GM12878 (cell line): ENCODE results near the gene F7. TPM values are rescaled to one million over a fixed set of nuclear protein-coding genes. Genes with fewer than 3 reads are reported as not detected.
A peak's percentile ranks its signal among the peaks of the same experiment; 100 is the strongest.

Experiments used
- ATAC-seq: fragments of 200-7000 bp; cut with Tn5 transposase; 3 replicates; pipeline ENCODE4 v1.9.1; 2020; ENCODE audit warnings: mild to moderate bottlenecking, moderate library complexity
- BruUV-seq: library from RNA; stranded (reverse); fragments of 400-500 nt; replicated peaks from 2 replicates; lab custom pipeline; 2021; lab: Mats Ljungman, UMichigan
- CTCF ChIA-PET: fragments of 300-600 bp; sonication (Branson Sonifier 250); formaldehyde crosslinking; extraction: SDS; loops from one replicate; lab custom pipeline; 2021; ENCODE audit warnings: inconsistent platforms; lab: Yijun Ruan, JAX
- POLR2A ChIA-PET: fragments of 350-600 bp; formaldehyde crosslinking; extraction: SDS; loops from one replicate; lab custom pipeline; 2021; ENCODE audit warnings: inconsistent platforms; lab: Charles Lee
- RAD21 ChIA-PET: fragments of 300-600 bp; sonication (Branson Sonifier 250); formaldehyde crosslinking; loops from one replicate; lab custom pipeline; 2023; ENCODE audit warnings: antibody characterized with exemption; ENCODE audit not compliant: unreplicated experiment; lab: Charles Lee
- SMC1A ChIA-PET: fragments of 300-600 bp; sonication (Branson Sonifier 250); formaldehyde crosslinking; loops from one replicate; lab custom pipeline; 2023; ENCODE audit not compliant: unreplicated experiment, uncharacterized antibody; lab: Charles Lee
- DNase-seq: peaks from one replicate; pipeline ENCODE4 v3.0.0-alpha.2; 2011; ENCODE audit warnings: low read depth, low spot score
- FAIRE-seq: peaks from 3 replicates; lab custom pipeline; 2011; peaks lifted over from hg19 to GRCh38; lab: Jason Lieb, UNC
- H2AFZ ChIP-seq: 2 replicates; pipeline ENCODE4 v1.6.0; 2011; ENCODE audit warnings: low read depth, low read length, control low read depth; ENCODE audit not compliant: control insufficient read depth
- H3K27ac ChIP-seq: 2 replicates; pipeline ENCODE4 v1.5.1; 2011; ENCODE audit warnings: control low read depth; ENCODE audit not compliant: control insufficient read depth, insufficient read depth
- H3K27me3 ChIP-seq, 2 experiments: replicated peaks in 1 of 2; 2 replicates each; pipeline versions ENCODE4 v1.6.0 to v1.6.1; 2011; ENCODE audit warnings: low read length in 1 of 2; ENCODE audit not compliant: control insufficient read depth in 2 of 2, insufficient read depth in 2 of 2
- H3K36me3 ChIP-seq, 2 experiments: 2 replicates each; pipeline ENCODE4 v1.5.1; 2011; ENCODE audit warnings: low read length in 1 of 2; ENCODE audit not compliant: control insufficient read depth in 2 of 2, insufficient read depth in 2 of 2
- H3K4me1 ChIP-seq: 2 replicates; pipeline ENCODE4 v1.6.1; 2011; ENCODE audit warnings: mild to moderate bottlenecking, low read length, moderate library complexity, mixed read lengths; ENCODE audit not compliant: control insufficient read depth, insufficient read depth
- H3K4me2 ChIP-seq: 2 replicates; pipeline ENCODE4 v1.6.0; 2011; ENCODE audit warnings: control low read depth; ENCODE audit not compliant: control insufficient read depth, insufficient read depth
- H3K4me3 ChIP-seq: fragments of 200-600 bp; sonication (generic); 2 replicates; pipeline ENCODE4 v1.5.1; 2016
- H3K79me2 ChIP-seq: 2 replicates; pipeline ENCODE4 v1.6.0; 2011; ENCODE audit warnings: low read length; ENCODE audit not compliant: control insufficient read depth, insufficient read depth
- H3K9ac ChIP-seq: 2 replicates; pipeline ENCODE4 v1.8.0; 2011; ENCODE audit warnings: low read length, control low read depth, mixed read lengths; ENCODE audit not compliant: control insufficient read depth, insufficient read depth
- H3K9me3 ChIP-seq: replicated peaks from 3 replicates; pipeline ENCODE4 v1.5.1; 2011; ENCODE audit warnings: mild to moderate bottlenecking, low read length; ENCODE audit not compliant: control insufficient read depth, insufficient read depth
- H4K20me1 ChIP-seq: 2 replicates; pipeline ENCODE4 v1.6.0; 2011; ENCODE audit not compliant: control insufficient read depth, insufficient read depth
- BCL3 ChIP-seq: IDR thresholded peaks from 2 replicates; pipeline ENCODE4 v1.6.1; 2011; ENCODE audit warnings: borderline replicate concordance, low read depth, mild to moderate bottlenecking, moderate library complexity, low read length; ENCODE audit not compliant: insufficient read depth, poor library complexity, severe bottlenecking
- PBX3 ChIP-seq: IDR thresholded peaks from 2 replicates; pipeline ENCODE4 v1.6.1; 2011; ENCODE audit warnings: mild to moderate bottlenecking, low read depth, low read length, moderate library complexity; ENCODE audit not compliant: insufficient replicate concordance
- TCF3 ChIP-seq: IDR thresholded peaks from 2 replicates; pipeline ENCODE4 v1.6.1; 2012; ENCODE audit warnings: low read depth, mild to moderate bottlenecking, low read length, borderline replicate concordance; ENCODE audit not compliant: insufficient read depth
- ZNF24 ChIP-seq: fragments of 450-650 bp; IDR thresholded peaks from 2 replicates; pipeline ENCODE4 v1.6.1; 2017; ENCODE audit warnings: antibody characterized with exemption, mild to moderate bottlenecking
- WGBS: methylation state at CpG from one replicate; pipeline ENCODE4 v1.1.6; 2016; ENCODE audit warnings: low lambda C conversion rate; ENCODE audit not compliant: insufficient replicate concordance, insufficient coverage; ENCODE audit errors: missing lambda C conversion rate; 5-methylcytosine and 5-hydroxymethylcytosine counted together
- in situ Hi-C: fragments of 300-500 bp; cut with MboI; formaldehyde crosslinking; loops from 9 replicates; pipeline ENCODE4 v1.14.3; 2018; ENCODE audit warnings: mixed read lengths
- intact Hi-C: fragments of 100-400 bp; cut with micrococcal nuclease; formaldehyde crosslinking; loops from one replicate; pipeline ENCODE4 v1.14.2; 2022; ENCODE audit not compliant: unreplicated experiment
- polyA plus RNA-seq, 11 experiments: library from polyadenylated mRNA; depleted of rRNA in 4 of 11; unstranded in 6 of 11; stranded (reverse) in 5 of 11; fragments of >200 nt; fragmentation: Nextera tagmentation in 4 of 11; fragmentation: Illumina TruSeq in 1 of 11; extraction: Ambion mirVana in 4 of 11; extraction: Trizol in 1 of 11; gene quantifications; 1 replicate in 1 of 11; 2 replicates in 10 of 11; pipeline versions ENCODE4 v1.2.1 to v1.2.3, GENCODE V29; 2011 to 2016; ENCODE audit warnings: inconsistent platforms in 2 of 11, missing spikeins in 2 of 11, low read depth in 1 of 11
- total RNA-seq, 4 experiments: library from RNA; depleted of rRNA in 3 of 4; stranded (reverse); fragments of >200 nt in 3 of 4; fragmentation: Illumina TruSeq in 1 of 4; extraction: Trizol in 1 of 4; gene quantifications; 2 replicates each; pipeline versions ENCODE4 v1.2.1 to v1.2.3, GENCODE V29; 2013 to 2021

The F7 gene
- total and polyA plus RNA-seq, 10 of the 15 experiments (the other 5 are each of a cell fraction or from before 2014, with no cell fraction given) = not detected

- Histone ChIP-seq H3K4me3 (no peak overlapping the region), H3K9me3 (no peaks in the 10 kb centered on the region), H3K4me2 (no peak overlapping the region), H3K4me1 (no peaks in the 10 kb centered on the region), H3K27ac (no peak overlapping the region), H3K27me3 (no peaks in the 10 kb centered on the region), H2AFZ (no peak overlapping the region), H3K9ac (no peak overlapping the region), H3K36me3 (no peaks in the 10 kb centered on the region), H3K79me2 (no peaks in the 10 kb centered on the region), H4K20me1 (no peaks in the 10 kb centered on the region)
- TF ChIP-seq ZNF24 (no peak), TCF3 (0 out of 2 replicates have a peak, but pooled peaks have one; percentile 25), BCL3 (peak; percentile 90), PBX3 (peak; percentile 30)
- intact Hi-C loops = no loop called here
- FAIRE-seq = no peak
- CTCF ChIA-PET = no interaction called here
- RAD21 ChIA-PET = no interaction called here
- in situ Hi-C loops = no loop called here
- no peak for ATAC-seq
- SMC1A ChIA-PET = no interaction called here
- POLR2A ChIA-PET = no interaction called here
- 78% methylated on average over 30 of the region's 30 CpGs for WGBS
- BruUV-seq = no TSS peak
- no peak for DNase-seq
Observed at GRCh38 chr13:113098162-113098732, 7.3 kb upstream of the F7 start.
